ENCODE data around the gene LRCH1.

DNA sequence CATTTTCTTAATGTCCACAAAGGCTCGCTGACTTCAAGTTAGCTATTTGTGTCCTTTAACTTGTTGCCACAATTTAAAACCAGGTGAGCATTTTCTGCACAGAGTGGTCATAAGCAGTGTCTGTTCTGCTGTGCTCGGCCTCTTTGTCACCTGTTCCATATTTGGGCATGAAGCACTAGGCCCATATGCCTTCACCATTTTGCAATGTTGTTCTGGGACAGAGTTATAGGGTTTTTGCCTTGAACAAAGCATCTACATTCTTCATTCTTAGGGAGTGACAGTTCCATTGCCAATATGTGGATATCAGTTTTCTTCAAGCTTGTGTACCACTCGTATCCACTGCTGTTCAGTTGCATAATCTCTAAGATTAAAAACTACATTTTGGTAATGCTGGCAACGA lies 56.1 kb downstream of the LRCH1 start:
- TF ChIP-seq, protein P1, sequence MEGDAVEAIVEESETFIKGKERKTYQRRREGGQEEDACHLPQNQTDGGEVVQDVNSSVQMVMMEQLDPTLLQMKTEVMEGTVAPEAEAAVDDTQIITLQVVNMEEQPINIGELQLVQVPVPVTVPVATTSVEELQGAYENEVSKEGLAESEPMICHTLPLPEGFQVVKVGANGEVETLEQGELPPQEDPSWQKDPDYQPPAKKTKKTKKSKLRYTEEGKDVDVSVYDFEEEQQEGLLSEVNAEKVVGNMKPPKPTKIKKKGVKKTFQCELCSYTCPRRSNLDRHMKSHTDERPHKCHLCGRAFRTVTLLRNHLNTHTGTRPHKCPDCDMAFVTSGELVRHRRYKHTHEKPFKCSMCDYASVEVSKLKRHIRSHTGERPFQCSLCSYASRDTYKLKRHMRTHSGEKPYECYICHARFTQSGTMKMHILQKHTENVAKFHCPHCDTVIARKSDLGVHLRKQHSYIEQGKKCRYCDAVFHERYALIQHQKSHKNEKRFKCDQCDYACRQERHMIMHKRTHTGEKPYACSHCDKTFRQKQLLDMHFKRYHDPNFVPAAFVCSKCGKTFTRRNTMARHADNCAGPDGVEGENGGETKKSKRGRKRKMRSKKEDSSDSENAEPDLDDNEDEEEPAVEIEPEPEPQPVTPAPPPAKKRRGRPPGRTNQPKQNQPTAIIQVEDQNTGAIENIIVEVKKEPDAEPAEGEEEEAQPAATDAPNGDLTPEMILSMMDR (conservative IDR thresholded peaks at IDR 0.05; ENCODE audit: low read depth in 2 of 2), result no peak
- TF ChIP-seq EZH2 (IDR thresholded peaks at IDR 0.05; ENCODE audit: low read depth, unreplicated experiment) (no peak), POLR2AphosphoS5 (IDR thresholded peaks at IDR 0.05; ENCODE audit: low read depth) (no peak), CREB1 (CRISPR knock-in tag; IDR thresholded peaks at IDR 0.05; ENCODE audit: low read depth) (no peak), EZH2phosphoT487 (IDR thresholded peaks at IDR 0.05; ENCODE audit: unreplicated experiment) (no peak), NANOG (IDR thresholded peaks at IDR 0.05; ENCODE audit: borderline replicate concordance) (no peak), JUNB (IDR thresholded peaks at IDR 0.05; ENCODE audit: unreplicated experiment) (no peak)
- TF ChIP-seq, protein P2, sequence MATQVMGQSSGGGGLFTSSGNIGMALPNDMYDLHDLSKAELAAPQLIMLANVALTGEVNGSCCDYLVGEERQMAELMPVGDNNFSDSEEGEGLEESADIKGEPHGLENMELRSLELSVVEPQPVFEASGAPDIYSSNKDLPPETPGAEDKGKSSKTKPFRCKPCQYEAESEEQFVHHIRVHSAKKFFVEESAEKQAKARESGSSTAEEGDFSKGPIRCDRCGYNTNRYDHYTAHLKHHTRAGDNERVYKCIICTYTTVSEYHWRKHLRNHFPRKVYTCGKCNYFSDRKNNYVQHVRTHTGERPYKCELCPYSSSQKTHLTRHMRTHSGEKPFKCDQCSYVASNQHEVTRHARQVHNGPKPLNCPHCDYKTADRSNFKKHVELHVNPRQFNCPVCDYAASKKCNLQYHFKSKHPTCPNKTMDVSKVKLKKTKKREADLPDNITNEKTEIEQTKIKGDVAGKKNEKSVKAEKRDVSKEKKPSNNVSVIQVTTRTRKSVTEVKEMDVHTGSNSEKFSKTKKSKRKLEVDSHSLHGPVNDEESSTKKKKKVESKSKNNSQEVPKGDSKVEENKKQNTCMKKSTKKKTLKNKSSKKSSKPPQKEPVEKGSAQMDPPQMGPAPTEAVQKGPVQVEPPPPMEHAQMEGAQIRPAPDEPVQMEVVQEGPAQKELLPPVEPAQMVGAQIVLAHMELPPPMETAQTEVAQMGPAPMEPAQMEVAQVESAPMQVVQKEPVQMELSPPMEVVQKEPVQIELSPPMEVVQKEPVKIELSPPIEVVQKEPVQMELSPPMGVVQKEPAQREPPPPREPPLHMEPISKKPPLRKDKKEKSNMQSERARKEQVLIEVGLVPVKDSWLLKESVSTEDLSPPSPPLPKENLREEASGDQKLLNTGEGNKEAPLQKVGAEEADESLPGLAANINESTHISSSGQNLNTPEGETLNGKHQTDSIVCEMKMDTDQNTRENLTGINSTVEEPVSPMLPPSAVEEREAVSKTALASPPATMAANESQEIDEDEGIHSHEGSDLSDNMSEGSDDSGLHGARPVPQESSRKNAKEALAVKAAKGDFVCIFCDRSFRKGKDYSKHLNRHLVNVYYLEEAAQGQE (IDR thresholded peaks at IDR 0.05; ENCODE audit: unreplicated experiment), result no peak
- TF ChIP-seq, protein P3, sequence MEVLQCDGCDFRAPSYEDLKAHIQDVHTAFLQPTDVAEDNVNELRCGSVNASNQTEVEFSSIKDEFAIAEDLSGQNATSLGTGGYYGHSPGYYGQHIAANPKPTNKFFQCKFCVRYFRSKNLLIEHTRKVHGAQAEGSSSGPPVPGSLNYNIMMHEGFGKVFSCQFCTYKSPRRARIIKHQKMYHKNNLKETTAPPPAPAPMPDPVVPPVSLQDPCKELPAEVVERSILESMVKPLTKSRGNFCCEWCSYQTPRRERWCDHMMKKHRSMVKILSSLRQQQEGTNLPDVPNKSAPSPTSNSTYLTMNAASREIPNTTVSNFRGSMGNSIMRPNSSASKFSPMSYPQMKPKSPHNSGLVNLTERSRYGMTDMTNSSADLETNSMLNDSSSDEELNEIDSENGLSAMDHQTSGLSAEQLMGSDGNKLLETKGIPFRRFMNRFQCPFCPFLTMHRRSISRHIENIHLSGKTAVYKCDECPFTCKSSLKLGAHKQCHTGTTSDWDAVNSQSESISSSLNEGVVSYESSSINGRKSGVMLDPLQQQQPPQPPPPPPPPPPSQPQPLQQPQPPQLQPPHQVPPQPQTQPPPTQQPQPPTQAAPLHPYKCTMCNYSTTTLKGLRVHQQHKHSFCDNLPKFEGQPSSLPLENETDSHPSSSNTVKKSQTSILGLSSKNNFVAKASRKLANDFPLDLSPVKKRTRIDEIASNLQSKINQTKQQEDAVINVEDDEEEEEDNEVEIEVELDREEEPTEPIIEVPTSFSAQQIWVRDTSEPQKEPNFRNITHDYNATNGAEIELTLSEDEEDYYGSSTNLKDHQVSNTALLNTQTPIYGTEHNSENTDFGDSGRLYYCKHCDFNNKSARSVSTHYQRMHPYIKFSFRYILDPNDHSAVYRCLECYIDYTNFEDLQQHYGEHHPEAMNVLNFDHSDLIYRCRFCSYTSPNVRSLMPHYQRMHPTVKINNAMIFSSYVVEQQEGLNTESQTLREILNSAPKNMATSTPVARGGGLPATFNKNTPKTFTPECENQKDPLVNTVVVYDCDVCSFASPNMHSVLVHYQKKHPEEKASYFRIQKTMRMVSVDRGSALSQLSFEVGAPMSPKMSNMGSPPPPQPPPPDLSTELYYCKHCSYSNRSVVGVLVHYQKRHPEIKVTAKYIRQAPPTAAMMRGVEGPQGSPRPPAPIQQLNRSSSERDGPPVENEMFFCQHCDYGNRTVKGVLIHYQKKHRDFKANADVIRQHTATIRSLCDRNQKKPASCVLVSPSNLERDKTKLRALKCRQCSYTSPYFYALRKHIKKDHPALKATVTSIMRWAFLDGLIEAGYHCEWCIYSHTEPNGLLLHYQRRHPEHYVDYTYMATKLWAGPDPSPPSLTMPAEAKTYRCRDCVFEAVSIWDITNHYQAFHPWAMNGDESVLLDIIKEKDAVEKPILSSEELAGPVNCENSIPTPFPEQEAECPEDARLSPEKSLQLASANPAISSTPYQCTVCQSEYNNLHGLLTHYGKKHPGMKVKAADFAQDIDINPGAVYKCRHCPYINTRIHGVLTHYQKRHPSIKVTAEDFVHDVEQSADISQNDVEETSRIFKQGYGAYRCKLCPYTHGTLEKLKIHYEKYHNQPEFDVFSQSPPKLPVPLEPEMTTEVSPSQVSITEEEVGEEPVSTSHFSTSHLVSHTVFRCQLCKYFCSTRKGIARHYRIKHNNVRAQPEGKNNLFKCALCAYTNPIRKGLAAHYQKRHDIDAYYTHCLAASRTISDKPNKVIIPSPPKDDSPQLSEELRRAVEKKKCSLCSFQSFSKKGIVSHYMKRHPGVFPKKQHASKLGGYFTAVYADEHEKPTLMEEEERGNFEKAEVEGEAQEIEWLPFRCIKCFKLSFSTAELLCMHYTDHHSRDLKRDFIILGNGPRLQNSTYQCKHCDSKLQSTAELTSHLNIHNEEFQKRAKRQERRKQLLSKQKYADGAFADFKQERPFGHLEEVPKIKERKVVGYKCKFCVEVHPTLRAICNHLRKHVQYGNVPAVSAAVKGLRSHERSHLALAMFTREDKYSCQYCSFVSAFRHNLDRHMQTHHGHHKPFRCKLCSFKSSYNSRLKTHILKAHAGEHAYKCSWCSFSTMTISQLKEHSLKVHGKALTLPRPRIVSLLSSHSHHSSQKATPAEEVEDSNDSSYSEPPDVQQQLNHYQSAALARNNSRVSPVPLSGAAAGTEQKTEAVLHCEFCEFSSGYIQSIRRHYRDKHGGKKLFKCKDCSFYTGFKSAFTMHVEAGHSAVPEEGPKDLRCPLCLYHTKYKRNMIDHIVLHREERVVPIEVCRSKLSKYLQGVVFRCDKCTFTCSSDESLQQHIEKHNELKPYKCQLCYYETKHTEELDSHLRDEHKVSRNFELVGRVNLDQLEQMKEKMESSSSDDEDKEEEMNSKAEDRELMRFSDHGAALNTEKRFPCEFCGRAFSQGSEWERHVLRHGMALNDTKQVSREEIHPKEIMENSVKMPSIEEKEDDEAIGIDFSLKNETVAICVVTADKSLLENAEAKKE (CRISPR knock-in tag; IDR thresholded peaks at IDR 0.05), result no peak
- TF ChIP-seq, protein P4, sequence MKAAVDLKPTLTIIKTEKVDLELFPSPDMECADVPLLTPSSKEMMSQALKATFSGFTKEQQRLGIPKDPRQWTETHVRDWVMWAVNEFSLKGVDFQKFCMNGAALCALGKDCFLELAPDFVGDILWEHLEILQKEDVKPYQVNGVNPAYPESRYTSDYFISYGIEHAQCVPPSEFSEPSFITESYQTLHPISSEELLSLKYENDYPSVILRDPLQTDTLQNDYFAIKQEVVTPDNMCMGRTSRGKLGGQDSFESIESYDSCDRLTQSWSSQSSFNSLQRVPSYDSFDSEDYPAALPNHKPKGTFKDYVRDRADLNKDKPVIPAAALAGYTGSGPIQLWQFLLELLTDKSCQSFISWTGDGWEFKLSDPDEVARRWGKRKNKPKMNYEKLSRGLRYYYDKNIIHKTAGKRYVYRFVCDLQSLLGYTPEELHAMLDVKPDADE (IDR thresholded peaks at IDR 0.05), result no peak
